SKM-1 (cell line): ENCODE data around the gene HAUS3.

Experiments
- DNase-seq: peaks from one replicate; lab custom pipeline; 2025; ENCODE audit not compliant: unreplicated experiment; lab: John Stamatoyannopoulos, UW

HAUS3 gene, protein sequence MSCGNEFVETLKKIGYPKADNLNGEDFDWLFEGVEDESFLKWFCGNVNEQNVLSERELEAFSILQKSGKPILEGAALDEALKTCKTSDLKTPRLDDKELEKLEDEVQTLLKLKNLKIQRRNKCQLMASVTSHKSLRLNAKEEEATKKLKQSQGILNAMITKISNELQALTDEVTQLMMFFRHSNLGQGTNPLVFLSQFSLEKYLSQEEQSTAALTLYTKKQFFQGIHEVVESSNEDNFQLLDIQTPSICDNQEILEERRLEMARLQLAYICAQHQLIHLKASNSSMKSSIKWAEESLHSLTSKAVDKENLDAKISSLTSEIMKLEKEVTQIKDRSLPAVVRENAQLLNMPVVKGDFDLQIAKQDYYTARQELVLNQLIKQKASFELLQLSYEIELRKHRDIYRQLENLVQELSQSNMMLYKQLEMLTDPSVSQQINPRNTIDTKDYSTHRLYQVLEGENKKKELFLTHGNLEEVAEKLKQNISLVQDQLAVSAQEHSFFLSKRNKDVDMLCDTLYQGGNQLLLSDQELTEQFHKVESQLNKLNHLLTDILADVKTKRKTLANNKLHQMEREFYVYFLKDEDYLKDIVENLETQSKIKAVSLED

DNA sequence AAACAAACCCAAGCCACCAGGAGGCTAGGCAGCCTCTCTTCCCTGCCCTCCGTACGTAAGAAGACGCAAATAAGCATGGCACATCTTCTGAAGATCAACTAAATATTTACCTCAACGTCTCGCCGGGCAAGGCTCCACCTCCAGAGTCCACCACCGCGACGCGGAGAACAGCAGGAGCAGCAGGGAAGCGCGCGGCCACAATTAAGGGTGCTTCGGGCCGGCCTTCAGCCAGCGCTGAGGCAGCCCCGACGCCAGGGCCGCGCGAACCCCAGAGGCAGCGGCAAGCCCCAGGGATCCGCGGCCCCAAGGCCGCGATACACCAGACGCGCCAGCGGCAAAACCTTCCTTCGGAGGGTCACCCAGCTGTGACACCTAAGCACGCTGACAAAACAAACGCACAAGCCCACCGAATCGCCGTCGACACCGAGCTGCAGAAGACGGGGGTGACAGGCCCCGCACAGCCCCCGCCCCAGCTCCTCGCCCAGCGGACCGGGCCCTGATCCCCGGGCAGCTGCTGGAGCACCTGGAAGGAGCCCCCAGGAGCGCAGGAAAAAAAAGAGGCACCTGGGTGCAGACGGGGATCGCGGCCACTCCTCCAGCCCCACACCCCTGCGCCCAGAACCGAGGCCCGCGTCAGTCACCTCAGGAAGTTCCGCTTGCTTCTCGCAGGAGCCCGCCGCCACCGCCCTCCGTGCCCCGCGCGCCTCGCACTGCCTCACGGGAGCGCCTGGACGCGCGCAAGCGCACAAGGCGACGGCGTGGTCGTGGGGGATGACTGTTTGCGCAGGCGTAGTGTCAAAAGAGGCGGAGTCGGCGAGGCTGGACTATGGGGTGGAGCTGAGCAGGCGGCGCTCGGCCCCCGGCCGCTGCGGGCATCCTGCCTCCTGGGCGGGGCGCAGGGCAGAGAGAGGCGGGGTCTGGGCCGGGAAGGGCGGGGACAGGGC lies at the start of gene HAUS3, which contains the start of gene POLN:
TSS of gene HAUS3 (minus strand) at position 712 of the 944 bp plus-strand sequence. CDS start 1,175 bp downstream, outside the sequence.
TSS of gene POLN (minus strand) at position 712 of the 944 bp plus-strand sequence. CDS start 12,890 bp downstream, outside the sequence.
- peak; percentile 99 for DNase-seq

DNA sequence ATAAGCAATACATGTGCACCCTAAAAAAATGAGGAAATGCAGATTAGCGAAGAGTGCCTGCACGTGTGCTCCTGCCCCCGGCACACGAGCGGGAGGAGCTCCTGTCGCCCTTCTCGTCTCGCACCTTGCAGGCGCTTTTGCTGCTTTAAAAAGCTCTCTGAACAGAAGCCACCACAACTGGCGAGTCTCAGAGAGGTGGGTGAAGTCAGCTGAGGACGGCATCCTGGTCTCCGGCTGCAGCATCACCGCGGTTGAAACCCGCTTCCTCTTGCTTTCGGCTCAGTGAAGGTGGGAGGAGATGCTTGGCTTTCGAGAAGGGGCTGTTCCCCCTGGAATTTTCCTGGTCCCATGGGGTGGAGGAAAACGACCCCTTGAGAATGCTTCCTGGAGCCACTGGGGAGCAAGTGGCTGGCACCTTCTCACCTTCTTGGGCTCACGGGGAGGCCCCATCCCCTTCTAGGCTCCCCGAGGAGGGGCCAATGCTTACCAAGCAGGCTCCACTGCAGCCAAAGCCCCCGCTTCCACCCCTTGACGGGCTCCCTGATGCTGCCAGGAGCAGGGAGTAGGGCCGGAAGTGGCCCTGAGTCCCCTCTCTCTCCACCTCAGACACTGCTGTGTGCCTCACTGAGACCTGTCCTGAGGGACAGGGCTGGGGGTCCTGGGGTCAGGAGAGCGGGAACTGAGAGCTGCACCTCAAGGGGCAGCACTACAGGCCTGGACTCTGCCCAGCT lies 49.2 kb upstream of the HAUS3 start:
- DNase-seq = no peak

DNA sequence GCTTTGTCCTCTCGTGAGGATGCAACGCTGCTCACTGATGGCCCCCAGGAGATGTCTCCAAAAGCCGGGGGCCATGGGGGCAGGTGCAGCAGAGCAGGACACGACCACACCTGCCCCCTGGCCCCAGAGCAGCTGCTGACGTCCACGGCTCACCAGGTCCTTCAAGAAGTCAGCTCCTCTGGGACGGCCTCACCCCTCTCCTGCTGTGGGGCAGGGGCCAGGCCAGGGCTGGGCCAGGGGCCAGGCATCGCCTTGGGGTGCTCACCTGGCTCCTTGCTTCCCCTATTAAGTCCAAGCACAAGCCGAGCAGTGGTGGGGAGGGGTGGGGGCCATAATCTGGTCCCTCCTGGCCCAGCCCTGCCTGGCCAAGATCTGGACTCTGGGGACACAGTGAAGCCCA lies 48.6 kb upstream of the HAUS3 start:
- no peak for DNase-seq

DNA sequence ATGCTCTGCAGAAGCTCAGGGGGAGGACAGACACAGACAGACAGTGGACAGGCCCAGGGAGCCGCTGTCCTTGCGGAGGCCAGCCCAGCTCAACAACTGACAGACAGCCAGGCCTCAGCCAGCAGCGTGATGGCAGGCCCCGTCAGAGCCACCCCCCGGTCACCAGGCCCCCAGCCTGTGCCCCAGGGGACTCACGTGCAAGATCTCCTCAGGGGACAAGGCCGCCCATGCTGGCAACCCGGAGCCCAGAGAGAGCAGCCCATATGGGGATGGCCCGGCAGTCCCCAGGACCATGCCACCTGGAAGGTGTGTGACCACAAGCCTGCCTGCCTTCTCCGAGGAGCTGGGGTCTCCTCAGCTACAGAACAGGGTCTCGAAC lies 48.0 kb upstream of the HAUS3 start:
- DNase-seq = no peak

DNA sequence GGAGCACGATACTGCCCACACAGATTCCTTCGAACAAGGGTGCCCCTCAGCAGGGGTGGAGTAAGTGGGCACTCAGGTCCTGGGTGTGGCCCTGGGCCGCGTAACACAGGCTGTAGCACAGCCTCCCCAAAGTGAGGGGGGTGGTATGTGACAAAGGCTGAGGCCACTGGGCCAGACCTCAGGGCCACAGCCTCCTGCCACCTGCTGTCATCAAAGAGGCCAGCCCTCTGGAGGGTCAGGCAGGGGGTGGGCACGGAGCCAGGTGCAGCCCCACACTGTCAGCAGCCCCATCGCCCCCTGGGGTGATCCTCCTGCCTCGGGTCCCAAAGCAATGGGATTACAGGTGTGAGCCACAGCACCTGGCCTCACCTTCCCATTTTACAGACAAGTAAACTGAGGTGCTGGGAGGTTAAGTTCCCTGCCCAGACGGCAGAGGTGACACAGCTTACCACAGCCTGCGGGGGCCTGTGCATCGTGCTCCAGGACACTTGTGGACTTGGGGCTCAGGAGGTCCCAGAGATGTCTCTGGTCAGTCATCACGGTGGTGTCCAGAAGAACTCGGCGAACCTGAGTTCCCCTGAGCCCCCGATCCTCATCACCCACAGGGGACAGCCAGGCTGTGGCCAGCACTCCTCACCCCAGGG lies 47.5 kb upstream of the HAUS3 start:
- no peak for DNase-seq

DNA sequence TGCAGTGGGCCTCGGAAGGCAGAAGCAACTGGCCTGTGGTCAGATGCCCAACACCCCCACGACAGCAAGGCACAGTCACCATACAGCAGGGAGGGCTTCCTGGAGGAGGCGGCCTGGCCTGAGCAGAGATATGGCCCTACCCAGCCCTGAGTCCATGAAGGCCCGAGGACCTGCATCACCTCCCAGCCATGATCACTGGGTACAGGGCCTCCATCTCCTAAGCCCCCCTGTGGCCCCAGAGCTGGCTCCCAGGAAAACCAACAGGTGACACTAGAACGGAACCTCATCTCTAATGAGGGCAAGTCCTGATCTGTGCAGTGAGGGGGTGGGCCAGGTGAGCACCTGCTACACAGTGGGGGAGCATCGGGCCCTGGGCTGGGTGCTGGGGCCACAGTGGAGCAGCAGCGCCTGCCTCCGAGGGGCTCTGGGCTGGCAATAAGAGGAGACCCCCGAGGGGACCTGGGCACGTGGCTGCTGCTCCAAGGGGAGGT lies 46.2 kb upstream of the HAUS3 start:
- no peak for DNase-seq

DNA sequence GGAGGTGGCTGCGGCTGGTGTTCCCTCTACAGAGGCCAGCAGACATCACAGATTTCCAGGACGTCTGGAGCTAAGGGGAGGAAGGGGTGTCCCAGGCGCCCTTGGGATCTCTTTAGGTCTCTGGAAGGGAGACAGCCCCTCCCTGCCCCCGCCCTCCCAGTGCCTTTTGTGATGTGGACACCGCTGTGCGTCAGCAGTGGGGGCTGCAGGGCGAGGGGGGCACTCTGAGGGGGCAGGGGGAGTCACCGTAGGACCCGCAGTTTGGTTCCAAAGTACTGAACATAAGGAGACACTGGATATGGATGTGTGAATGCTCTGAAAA lies 45.6 kb upstream of the HAUS3 start:
- no peak for DNase-seq

DNA sequence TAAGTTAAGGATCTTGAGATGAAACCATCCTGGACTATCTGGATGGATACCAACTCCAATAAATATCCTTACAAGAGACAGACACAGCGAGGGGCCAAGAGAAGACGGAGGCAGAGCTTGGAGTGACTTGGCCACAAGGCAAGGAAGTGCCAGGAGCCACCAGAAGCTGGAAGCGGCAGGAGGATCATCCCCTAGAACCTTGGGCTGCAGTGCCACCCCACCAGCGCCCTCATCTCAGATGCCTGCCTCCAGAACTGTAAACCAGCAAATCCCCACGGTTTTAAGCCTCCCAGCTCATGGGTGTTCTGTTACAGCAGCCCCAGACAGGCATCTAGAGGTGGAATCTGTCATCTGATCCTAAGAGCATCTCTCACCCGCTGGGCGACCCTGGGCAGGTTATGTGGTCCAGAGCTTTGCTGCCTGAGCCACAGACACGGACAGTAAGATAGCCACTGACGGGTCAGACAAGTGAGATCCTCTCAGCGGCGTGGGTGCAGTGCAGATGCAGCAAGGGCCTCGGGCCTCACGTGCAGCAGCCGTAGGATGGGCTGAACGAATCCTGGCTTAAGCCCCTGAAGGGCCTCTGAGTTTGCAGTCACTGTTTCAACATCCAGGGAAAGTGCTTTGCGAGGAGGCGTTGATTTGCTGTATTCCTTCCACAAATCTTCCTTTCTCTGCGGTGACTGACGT lies 45.1 kb upstream of the HAUS3 start:
- no peak for DNase-seq

DNA sequence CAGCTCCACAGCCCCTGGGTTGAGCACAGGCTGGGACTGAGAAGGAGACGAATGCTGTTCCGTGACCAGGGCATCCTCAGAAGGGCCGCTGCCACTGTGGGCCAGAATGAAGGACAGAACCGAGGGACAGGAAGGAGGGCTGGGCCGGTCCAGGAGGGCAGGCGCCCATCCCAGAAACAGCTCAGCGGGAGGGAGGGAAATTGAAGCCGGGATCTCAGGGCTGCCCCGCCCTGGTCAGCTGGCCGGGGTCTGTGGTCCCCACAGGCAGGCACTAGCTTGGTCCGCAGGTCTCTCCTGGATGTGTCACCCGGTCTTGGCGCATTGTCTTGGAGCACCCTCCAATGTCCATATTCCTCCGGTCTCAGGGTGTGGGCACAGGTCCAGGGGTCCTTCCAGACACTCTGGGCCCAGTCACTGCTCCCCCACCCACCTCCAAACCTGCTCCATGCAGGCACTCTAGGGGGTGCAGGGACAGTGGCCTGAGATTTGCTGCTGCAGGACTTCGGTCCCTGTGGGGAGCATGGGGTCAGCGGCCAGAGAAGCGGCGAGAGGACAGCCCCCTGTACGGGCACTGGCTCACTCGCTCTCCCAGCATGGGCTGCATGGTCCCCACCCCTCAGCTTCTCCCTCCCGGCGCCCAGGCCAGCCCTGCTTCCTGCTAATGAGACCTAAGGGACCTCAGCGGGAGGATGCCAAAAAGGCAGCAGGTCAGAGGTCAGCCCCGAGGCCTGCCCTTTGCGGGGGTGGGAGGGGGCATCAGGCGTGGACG lies 43.9 kb upstream of the HAUS3 start:
- DNase-seq = no peak

DNA sequence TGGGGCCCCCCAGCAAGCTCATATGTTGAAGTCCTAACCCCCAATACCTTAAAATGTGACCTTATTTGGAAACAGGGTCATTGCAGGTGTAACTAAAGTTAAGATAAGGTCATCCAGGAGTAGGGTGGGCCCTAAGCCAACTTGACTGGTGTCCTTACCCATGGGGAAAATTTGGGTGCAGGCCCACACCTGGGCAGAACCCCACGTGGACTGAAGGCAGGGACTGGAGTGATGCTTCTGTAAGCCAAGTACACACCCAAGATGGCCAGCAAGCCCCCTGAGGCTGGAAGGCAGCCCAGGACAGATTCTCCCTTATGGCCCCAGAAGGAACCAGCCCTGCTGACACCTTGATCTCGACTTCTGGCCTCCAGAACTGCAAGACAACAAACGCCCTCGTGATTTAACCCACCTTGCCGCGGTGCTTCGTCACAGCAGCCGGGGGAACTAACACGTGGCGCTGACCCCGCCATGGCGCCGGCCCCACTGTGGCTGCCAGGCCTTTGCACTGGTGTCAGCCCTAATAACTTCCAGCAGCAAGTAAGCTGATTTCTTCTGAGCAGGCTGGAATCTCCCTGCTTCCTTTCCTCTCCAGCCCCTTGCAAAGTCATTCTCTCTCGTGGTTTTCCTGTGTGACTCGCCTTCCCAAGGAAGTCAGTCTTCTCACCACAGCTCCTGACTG lies 43.2 kb upstream of the HAUS3 start:
- no peak for DNase-seq

DNA sequence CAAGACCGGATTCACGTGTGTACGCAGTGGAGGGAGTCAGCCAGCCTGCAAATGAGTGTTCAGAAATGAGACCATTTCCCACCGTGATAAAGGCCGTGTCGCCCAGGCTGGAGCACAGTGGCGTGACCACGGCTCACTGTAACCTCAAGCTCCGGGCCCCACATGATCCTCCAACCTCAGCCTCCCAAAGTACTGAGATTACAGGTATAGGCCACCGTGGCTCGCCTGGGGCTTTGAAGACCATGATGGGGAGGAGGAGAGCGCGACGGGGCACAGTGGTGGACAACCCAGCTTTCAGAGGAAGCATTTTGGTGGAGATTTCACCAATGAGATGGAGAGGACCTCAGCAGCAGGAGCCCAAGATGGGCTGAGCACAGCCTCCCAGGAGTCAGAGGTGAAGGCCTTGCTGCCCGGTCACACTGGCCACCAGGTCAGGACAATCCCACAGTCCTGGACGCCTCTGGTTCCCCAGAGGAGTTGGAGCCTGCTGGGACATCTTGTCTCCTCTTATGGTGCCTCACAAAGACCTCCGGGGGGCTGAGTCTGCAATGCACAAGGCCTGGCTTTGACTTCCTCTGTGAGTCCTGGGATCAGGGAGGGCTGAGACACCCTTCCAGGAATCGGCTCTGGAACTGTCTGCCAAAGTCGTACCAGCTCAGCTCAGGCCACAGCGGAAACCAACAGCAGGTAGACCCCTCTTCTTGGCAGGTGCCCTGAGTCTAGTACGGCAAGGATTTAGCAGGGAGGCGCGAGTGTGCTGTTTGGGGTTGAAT lies 42.4 kb upstream of the HAUS3 start:
- DNase-seq = no peak

DNA sequence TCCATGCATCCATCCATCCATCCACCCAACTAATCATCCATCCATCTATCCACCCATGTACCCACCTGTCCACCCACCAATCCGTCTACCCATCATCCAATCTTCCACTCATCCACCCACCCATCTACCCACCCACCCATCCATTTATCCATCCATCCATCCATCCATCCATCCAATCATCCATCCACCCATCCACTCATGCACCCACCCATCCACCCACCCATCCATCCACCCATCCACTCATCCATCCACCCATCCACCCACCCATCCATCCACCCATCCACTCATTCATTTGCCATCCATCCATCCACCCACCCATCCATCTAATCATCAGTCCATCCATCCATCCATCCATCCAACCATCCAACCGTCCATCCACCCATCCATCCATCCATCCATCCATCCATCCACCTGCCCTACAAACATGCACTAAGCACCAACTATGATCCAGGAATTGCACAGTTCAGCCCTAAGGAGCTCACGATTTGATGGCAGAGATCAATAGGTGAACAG lies 41.3 kb upstream of the HAUS3 start:
- DNase-seq = no peak

DNA sequence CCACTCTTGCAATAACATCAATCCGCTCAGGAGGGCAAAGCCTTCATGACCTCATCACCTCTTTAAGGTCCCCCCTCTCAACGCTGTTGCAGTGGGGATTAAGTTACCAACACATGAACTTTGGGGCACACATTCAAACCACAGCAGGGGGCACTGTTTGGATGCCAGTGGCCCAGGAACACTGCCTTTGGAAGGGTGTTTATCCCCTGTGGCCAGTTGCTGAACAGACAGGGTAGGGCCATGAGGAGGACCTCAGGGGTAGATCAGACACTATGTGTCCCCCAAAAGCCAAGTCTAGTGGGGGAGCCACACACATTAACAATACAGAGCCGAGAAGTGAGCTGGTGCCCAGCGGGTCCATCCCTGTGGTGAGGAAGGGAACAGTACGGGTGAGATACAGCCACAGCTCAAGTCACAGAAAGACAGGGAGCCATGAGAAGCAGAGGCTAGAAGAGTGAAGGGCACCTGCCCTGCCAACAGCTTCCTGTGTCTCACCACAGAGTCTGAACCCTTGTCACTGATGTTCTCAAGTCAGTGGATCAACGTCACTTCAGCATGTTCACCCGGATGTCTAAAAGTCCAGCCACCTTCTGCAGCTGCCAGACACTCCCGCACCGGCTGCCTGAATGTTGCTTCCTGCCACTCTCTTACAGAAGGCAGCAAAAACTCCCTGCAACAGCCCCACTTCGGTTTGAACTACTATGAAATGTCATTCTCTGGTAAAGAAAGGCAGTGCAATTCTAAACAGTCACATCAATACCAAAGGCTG lies 39.8 kb upstream of the HAUS3 start:
- DNase-seq = no peak

DNA sequence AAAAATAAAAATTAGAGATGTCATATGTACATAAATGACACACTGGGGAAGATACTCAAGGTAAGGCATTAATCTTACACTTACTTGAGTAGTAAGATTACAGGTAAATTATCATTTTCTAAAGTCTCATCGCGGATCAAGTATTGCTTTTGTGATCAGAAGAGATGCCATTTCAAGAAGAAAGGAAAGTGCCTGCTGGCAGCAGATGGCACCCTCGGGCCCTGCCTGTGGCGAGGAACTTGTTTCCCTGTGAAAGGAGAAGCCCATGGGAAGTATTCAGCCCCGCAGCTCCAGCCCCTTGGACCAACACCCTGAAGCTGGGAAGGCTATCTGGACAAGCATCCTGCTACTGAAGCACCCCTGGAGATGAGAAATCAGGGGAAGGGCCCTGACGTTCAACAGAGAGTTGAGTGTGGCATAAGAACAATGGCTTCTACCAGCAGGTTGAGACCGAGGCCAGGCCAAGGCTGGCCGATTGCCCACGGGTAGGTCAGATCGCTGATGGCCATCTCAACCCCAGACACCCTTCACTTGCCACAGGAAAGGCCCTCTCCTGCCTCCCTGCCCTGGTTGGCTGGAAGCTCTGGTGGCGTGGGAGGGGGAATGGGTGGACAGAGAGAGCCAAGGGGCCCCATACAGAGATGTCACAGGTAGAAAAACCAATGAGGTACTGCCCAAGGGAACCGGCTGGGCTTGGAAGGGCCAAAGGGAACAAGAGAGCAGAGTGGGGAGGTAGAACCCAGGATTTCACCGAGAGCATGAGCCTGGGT lies 38.8 kb upstream of the HAUS3 start:
- DNase-seq = no peak

DNA sequence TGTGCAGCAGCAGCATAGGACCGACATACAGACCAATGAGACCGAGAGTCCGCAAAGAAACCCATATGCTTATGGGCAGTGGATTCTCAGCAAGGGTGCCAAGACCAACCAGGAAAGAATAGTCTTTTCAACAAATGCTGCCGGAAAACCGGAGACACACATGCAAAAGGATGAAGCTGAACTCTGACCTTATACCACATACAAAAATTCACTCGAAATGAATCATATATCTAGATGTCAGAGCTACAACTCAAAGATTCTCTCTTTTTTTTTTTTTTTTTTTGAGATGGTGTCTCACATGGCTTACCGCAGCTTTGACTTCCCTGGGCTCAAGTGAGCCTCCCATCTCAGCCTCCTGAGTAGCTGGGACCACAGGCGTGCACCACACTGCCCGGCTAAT lies 36.0 kb upstream of the HAUS3 start:
- DNase-seq = no peak
